COLO668 (cell line): ENCODE data around the gene ANP32B.

Experiments used
- DNase-seq: peaks from one replicate; lab custom pipeline; 2025; ENCODE audit not compliant: unreplicated experiment; lab: John Stamatoyannopoulos, UW

Gene ANP32B

DNA sequence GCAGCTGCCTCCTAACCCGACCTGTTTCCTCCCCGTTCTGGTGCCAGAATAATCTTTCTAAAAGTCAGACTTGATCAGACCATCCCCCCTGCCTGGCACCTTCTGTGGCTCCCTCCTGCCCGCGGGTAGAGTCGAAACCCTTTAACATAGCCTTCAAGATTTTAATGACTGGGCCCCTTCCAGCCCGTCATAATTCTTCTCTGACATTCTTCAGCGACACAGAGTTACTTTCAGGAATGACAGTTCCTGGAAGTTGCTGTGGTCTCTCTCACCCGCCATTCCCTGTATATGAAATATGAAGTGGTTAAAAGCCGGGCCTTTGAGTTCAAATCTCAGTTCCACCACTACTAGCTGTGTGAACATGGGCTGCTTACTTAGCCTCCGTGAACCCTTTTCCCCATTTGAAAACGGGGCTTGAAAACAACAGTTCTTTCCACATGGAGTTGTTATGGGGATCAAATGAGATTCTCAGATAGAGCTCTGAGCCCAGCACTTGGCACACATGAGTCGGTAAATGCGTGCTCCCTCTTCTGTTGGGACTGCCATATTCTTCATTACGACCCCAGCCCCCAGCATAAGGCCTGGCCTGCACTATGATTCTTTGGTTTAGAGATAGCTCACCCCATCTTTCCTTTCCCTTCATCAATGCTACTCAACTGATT is 74.1 kb downstream of the ANP32B start:
- DNase-seq, result peak; percentile 31

DNA sequence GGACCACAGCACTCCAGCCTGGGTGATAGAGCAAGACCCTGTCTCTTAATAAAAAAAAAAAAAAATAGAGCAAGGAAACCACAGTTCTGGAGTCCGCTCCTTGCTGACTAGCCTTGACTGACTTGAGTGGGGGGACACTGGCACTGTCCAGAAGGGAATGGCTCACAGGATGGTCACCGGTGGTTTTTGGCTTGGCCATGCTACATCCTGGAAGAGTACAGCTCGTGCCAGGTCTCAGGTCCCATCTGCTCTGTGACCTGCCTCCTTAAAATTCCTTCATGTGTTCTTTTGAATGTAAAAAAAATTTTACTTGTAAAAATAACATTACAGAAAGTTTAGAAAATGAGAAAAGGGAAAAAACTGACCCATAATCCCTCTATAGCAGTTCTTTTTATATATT is 79.0 kb downstream of the ANP32B start:
- no peak for DNase-seq

DNA sequence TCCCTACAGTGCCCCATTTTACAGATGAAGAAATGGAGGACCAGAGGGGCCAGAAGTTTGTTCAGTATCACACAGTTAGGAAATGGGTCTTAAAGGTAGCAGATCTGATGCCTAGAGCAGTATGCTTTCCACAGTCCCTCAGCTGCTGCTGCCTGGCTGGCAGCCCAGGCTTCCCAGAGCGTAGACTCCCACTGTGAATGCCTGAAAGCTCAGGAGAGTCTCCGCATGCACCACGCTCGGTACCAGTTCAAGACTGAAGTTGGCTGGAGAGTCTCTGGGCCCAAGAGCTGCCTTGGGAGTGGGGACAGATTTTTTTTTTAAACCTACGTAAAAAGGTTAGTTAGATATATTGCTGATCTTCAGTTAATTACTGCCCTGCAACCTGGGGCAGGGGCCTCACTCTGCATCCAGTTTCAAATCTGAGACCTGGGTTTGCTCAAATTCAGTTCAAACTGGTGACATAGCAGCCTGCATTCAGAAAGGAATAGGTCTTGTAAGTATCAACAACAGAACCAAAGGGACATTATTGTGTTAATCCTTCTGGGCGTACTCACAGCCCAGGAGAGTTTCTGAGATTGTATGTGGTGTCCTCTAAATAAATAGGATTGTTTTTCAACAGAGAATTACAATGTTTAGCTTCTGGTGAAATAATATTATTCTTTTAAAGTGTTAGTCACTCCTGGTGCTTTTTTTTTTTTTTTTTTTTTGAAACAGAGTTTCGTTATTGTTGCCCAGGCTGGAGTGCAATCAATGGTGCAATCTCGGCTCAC is 81.7 kb downstream of the ANP32B start:
- DNase-seq, result no peak
